DOHH2 (cell line): ENCODE measurements around the gene ITGB4.
"Not testable (repeated sequence)": the region's sequence is repeated elsewhere in the genome, so short reads cannot be mapped to it uniquely, and the experiment has no call there.

ENCODE experiments used
- EZH2phosphoT487 ChIP-seq: fragments of 200-600 bp; sonication (generic); IDR thresholded peaks from 2 replicates; pipeline ENCODE4 v1.6.1; 2017; ENCODE audit warnings: borderline replicate concordance, mild to moderate bottlenecking, antibody characterized with exemption, low read length, moderate library complexity, mixed read lengths
- TF ChIP-seq, protein P1 (sequence below): fragments of 200-600 bp; sonication (generic); IDR thresholded peaks from one replicate; pipeline ENCODE4 v1.5.1; 2014; ENCODE audit warnings: antibody characterized with exemption, mild to moderate bottlenecking, low read depth, low read length; ENCODE audit not compliant: poor library complexity, severe bottlenecking

DNA sequence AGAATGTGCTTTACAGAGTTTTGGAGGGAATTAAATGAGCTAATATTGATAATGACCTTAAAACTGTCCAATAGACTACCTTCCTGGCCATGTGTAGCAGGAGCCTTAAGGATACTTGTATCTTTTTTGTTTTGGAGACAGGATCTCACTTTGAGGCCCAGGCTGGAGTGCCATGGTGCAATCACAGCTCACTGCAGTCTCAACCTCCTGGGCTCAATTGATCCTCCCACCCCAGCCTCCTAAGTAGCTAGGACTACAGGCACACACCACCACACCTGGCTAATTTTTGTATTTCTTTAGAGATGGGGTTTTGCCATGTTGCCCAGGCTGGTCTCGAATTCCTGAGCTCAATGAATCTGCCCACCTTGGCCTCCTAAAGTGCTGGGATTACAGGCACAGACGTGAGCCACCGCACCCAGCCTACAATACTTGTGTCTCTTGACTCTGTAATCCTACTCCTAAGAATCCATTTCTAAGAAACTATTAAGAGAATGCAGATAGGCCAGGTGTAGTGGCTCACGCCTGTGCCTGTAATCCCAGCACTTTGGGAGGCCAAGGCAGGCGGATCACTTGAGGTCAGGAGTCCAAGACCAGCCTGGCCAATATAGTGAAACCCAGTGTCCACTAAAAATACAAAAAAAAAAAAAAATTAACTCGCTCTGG, 38.9 kb downstream of the ITGB4 start:
- TF ChIP-seq, protein P1, sequence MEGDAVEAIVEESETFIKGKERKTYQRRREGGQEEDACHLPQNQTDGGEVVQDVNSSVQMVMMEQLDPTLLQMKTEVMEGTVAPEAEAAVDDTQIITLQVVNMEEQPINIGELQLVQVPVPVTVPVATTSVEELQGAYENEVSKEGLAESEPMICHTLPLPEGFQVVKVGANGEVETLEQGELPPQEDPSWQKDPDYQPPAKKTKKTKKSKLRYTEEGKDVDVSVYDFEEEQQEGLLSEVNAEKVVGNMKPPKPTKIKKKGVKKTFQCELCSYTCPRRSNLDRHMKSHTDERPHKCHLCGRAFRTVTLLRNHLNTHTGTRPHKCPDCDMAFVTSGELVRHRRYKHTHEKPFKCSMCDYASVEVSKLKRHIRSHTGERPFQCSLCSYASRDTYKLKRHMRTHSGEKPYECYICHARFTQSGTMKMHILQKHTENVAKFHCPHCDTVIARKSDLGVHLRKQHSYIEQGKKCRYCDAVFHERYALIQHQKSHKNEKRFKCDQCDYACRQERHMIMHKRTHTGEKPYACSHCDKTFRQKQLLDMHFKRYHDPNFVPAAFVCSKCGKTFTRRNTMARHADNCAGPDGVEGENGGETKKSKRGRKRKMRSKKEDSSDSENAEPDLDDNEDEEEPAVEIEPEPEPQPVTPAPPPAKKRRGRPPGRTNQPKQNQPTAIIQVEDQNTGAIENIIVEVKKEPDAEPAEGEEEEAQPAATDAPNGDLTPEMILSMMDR: not testable (repeated sequence)
- TF ChIP-seq EZH2phosphoT487: not testable (repeated sequence)
